HL-60 (cell line): ENCODE results near the gene DLG4.

Source experiments
- POLR2AphosphoS5 ChIP-seq: IDR thresholded peaks from 2 replicates; pipeline ENCODE4 v1.6.1; 2012; ENCODE audit warnings: low read depth
- TF ChIP-seq, protein P1 (sequence below): IDR thresholded peaks from one replicate; pipeline ENCODE4 v1.5.1; 2011; ENCODE audit warnings: low read length, control low read depth, inconsistent platforms; ENCODE audit not compliant: insufficient read depth
- TF ChIP-seq, protein P2 (sequence below): IDR thresholded peaks from 2 replicates; pipeline ENCODE4 v1.6.1; 2012; ENCODE audit warnings: low read depth; ENCODE audit not compliant: insufficient replicate concordance

DNA sequence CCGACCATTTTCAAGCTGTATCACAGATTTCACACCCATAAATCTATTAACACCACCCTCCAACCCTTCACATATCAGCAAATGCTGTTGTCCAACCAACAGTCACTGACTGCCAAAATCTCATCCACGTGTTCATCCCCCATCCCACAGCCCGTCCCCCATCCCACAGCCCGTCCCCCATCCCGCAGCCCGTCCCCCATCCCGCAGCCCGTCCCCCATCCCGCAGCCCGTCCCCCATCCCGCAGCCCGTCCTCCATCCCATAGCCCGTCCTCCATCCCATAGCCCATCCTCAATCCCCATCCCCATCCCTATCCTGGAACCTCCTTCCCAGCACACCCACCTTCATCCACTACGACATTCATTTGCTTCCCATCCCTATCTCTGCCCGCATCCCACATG, 14.1 kb downstream of the DLG4 start:
- TF ChIP-seq, protein P1, sequence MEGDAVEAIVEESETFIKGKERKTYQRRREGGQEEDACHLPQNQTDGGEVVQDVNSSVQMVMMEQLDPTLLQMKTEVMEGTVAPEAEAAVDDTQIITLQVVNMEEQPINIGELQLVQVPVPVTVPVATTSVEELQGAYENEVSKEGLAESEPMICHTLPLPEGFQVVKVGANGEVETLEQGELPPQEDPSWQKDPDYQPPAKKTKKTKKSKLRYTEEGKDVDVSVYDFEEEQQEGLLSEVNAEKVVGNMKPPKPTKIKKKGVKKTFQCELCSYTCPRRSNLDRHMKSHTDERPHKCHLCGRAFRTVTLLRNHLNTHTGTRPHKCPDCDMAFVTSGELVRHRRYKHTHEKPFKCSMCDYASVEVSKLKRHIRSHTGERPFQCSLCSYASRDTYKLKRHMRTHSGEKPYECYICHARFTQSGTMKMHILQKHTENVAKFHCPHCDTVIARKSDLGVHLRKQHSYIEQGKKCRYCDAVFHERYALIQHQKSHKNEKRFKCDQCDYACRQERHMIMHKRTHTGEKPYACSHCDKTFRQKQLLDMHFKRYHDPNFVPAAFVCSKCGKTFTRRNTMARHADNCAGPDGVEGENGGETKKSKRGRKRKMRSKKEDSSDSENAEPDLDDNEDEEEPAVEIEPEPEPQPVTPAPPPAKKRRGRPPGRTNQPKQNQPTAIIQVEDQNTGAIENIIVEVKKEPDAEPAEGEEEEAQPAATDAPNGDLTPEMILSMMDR: no peak
- TF ChIP-seq, protein P2, sequence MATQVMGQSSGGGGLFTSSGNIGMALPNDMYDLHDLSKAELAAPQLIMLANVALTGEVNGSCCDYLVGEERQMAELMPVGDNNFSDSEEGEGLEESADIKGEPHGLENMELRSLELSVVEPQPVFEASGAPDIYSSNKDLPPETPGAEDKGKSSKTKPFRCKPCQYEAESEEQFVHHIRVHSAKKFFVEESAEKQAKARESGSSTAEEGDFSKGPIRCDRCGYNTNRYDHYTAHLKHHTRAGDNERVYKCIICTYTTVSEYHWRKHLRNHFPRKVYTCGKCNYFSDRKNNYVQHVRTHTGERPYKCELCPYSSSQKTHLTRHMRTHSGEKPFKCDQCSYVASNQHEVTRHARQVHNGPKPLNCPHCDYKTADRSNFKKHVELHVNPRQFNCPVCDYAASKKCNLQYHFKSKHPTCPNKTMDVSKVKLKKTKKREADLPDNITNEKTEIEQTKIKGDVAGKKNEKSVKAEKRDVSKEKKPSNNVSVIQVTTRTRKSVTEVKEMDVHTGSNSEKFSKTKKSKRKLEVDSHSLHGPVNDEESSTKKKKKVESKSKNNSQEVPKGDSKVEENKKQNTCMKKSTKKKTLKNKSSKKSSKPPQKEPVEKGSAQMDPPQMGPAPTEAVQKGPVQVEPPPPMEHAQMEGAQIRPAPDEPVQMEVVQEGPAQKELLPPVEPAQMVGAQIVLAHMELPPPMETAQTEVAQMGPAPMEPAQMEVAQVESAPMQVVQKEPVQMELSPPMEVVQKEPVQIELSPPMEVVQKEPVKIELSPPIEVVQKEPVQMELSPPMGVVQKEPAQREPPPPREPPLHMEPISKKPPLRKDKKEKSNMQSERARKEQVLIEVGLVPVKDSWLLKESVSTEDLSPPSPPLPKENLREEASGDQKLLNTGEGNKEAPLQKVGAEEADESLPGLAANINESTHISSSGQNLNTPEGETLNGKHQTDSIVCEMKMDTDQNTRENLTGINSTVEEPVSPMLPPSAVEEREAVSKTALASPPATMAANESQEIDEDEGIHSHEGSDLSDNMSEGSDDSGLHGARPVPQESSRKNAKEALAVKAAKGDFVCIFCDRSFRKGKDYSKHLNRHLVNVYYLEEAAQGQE: no peak
- TF ChIP-seq POLR2AphosphoS5: no peak
